ENCODE data around the gene COQ4.
A peak's percentile ranks its signal among the peaks of the same experiment; 100 is the strongest.

COQ4 gene

GRCh38 chr9:128282500-128282899, 40.1 kb upstream of the COQ4 start:
- TF ChIP-seq, protein P1, sequence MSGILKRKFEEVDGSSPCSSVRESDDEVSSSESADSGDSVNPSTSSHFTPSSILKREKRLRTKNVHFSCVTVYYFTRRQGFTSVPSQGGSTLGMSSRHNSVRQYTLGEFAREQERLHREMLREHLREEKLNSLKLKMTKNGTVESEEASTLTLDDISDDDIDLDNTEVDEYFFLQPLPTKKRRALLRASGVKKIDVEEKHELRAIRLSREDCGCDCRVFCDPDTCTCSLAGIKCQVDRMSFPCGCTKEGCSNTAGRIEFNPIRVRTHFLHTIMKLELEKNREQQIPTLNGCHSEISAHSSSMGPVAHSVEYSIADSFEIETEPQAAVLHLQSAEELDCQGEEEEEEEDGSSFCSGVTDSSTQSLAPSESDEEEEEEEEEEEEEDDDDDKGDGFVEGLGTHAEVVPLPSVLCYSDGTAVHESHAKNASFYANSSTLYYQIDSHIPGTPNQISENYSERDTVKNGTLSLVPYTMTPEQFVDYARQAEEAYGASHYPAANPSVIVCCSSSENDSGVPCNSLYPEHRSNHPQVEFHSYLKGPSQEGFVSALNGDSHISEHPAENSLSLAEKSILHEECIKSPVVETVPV (CRISPR knock-in tag; IDR thresholded peaks at IDR 0.05), result no peak
- TF ChIP-seq CREB5 (CRISPR knock-in tag; IDR thresholded peaks at IDR 0.05; ENCODE audit: low read depth) (no peak), SNAI2 (CRISPR knock-in tag; IDR thresholded peaks at IDR 0.05) (no peak), ZFP3 (CRISPR knock-in tag; IDR thresholded peaks at IDR 0.05) (no peak), ESRRG (CRISPR knock-in tag; IDR thresholded peaks at IDR 0.05) (no peak)
- ATAC-seq, result no peak

- ATAC-seq, result no peak
- TF ChIP-seq ARNTL (CRISPR knock-in tag; IDR thresholded peaks at IDR 0.05; ENCODE audit: borderline replicate concordance, low read depth) (no peak), ZNF8 (CRISPR knock-in tag; IDR thresholded peaks at IDR 0.05) (no peak), ZNF70 (CRISPR knock-in tag; IDR thresholded peaks at IDR 0.05) (no peak), TCF4 (CRISPR knock-in tag; IDR thresholded peaks at IDR 0.05; ENCODE audit: borderline replicate concordance) (no peak), ZNF565 (CRISPR knock-in tag; conservative IDR thresholded peaks at IDR 0.05; ENCODE audit: low read depth) (no peak), PATZ1 (CRISPR knock-in tag; IDR thresholded peaks at IDR 0.05; ENCODE audit: borderline replicate concordance) (no peak), ISL1 (CRISPR knock-in tag; IDR thresholded peaks at IDR 0.05) (no peak), SNAI2 (CRISPR knock-in tag; IDR thresholded peaks at IDR 0.05) (no peak), BACH2 (CRISPR knock-in tag; IDR thresholded peaks at IDR 0.05; ENCODE audit: borderline replicate concordance) (no peak), ZC3H10 (CRISPR knock-in tag; IDR thresholded peaks at IDR 0.05) (no peak), ESRRG (CRISPR knock-in tag; IDR thresholded peaks at IDR 0.05) (no peak), TOX (CRISPR knock-in tag; IDR thresholded peaks at IDR 0.05; ENCODE audit: borderline replicate concordance) (no peak), CREB5 (CRISPR knock-in tag; IDR thresholded peaks at IDR 0.05; ENCODE audit: low read depth) (no peak), CSDC2 (CRISPR knock-in tag; IDR thresholded peaks at IDR 0.05) (no peak), RARB (CRISPR knock-in tag; IDR thresholded peaks at IDR 0.05) (no peak)
- TF ChIP-seq, protein P1 (CRISPR knock-in tag; IDR thresholded peaks at IDR 0.05), result no peak
Observed at GRCh38 chr9:128285033-128285784, 37.4 kb upstream of the COQ4 start.

GRCh38 chr9:128286440-128286839, 36.2 kb upstream of the COQ4 start:
- ATAC-seq, result peak; percentile 43; the same call in 2 of the 3 replicates
- no peak for TF ChIP-seq POU6F1 (CRISPR knock-in tag; IDR thresholded peaks at IDR 0.05; ENCODE audit: borderline replicate concordance, low read depth)
- TF ChIP-seq TSHZ2 (CRISPR knock-in tag; IDR thresholded peaks at IDR 0.05), result no peak
- TF ChIP-seq GLIS3 (CRISPR knock-in tag; IDR thresholded peaks at IDR 0.05), result no peak
- no peak for TF ChIP-seq CSDC2 (CRISPR knock-in tag; IDR thresholded peaks at IDR 0.05)
